ENCODE data around the gene FBXO31.

FBXO31 gene

GRCh38 chr16:87306516-87306915 is 77.1 kb downstream of the FBXO31 start:
- H3K4me2 ChIP-seq (ENCODE audit: low read length), result no peak overlapping the region
- no peak overlapping the region for H3K4me3 ChIP-seq (ENCODE audit: low read length)
- no peaks in the 10 kb centered on the region for H3K4me1 ChIP-seq (ENCODE audit: low read length)
- no peaks in the 10 kb centered on the region for H3K79me2 ChIP-seq (ENCODE audit: low read length)
- H3K27ac ChIP-seq (ENCODE audit: low read length), result no peak overlapping the region
- no peaks in the 10 kb centered on the region for H3K9me3 ChIP-seq (ENCODE audit: insufficient read depth, low read length)
- no peaks in the 10 kb centered on the region for H4K20me1 ChIP-seq (ENCODE audit: insufficient read depth, low read length)
- H3K9ac ChIP-seq (ENCODE audit: low read length), result no peak overlapping the region
- H3K36me3 ChIP-seq (replicated peaks; ENCODE audit: low read depth, low read length), result peaks cover 6% of the 10 kb centered on the region
- H2AFZ ChIP-seq (ENCODE audit: low read depth, low read length), result no peak overlapping the region
- H3K27me3 ChIP-seq (ENCODE audit: low read depth, low read length), result no peaks in the 10 kb centered on the region
- TF ChIP-seq CTCF (IDR thresholded peaks at IDR 0.05; ENCODE audit: low read depth, low read length) (no peak), EZH2phosphoT487 (IDR thresholded peaks at IDR 0.05; ENCODE audit: low read depth) (no peak)

GRCh38 chr16:87305505-87306391 is 77.8 kb downstream of the FBXO31 start:
- H3K4me1 ChIP-seq (ENCODE audit: low read length), result no peaks in the 10 kb centered on the region
- H3K4me3 ChIP-seq (ENCODE audit: low read length), result no peak overlapping the region
- H3K4me2 ChIP-seq (ENCODE audit: low read length), result no peak overlapping the region
- no peak overlapping the region for H3K27ac ChIP-seq (ENCODE audit: low read length)
- H3K79me2 ChIP-seq (ENCODE audit: low read length), result no peaks in the 10 kb centered on the region
- no peaks in the 10 kb centered on the region for H3K27me3 ChIP-seq (ENCODE audit: low read depth, low read length)
- TF ChIP-seq CTCF (IDR thresholded peaks at IDR 0.05; ENCODE audit: low read depth, low read length) (no peak), EZH2phosphoT487 (IDR thresholded peaks at IDR 0.05; ENCODE audit: low read depth) (no peak)
- no peaks in the 10 kb centered on the region for H4K20me1 ChIP-seq (ENCODE audit: insufficient read depth, low read length)
- H3K9ac ChIP-seq (ENCODE audit: low read length), result no peak overlapping the region
- H3K36me3 ChIP-seq (replicated peaks; ENCODE audit: low read depth, low read length), result peaks cover 6% of the 10 kb centered on the region
- H2AFZ ChIP-seq (ENCODE audit: low read depth, low read length), result no peak overlapping the region
- no peaks in the 10 kb centered on the region for H3K9me3 ChIP-seq (ENCODE audit: insufficient read depth, low read length)

- Histone ChIP-seq H3K4me2 (ENCODE audit: low read length) (no peak overlapping the region), H3K9me3 (ENCODE audit: insufficient read depth, low read length) (no peaks in the 10 kb centered on the region), H3K4me1 (ENCODE audit: low read length) (no peaks in the 10 kb centered on the region), H3K36me3 (replicated peaks; ENCODE audit: low read depth, low read length) (peaks cover 6% of the 10 kb centered on the region), H3K27me3 (ENCODE audit: low read depth, low read length) (no peaks in the 10 kb centered on the region), H3K4me3 (ENCODE audit: low read length) (no peak overlapping the region), H3K9ac (ENCODE audit: low read length) (no peak overlapping the region), H3K27ac (ENCODE audit: low read length) (no peak overlapping the region), H3K79me2 (ENCODE audit: low read length) (no peaks in the 10 kb centered on the region), H4K20me1 (ENCODE audit: insufficient read depth, low read length) (no peaks in the 10 kb centered on the region), H2AFZ (ENCODE audit: low read depth, low read length) (no peak overlapping the region)
- TF ChIP-seq EZH2phosphoT487 (IDR thresholded peaks at IDR 0.05; ENCODE audit: low read depth) (no peak), CTCF (IDR thresholded peaks at IDR 0.05; ENCODE audit: low read depth, low read length) (no peak)
Observed at GRCh38 chr16:87304951-87305350, 78.6 kb downstream of the FBXO31 start.

GRCh38 chr16:87303962-87304521 is 79.5 kb downstream of the FBXO31 start:
- H3K27me3 ChIP-seq (ENCODE audit: low read depth, low read length), result no peaks in the 10 kb centered on the region
- no peaks in the 10 kb centered on the region for H4K20me1 ChIP-seq (ENCODE audit: insufficient read depth, low read length)
- no peak overlapping the region for H3K4me3 ChIP-seq (ENCODE audit: low read length)
- no peak overlapping the region for H3K27ac ChIP-seq (ENCODE audit: low read length)
- peaks cover 6% of the 10 kb centered on the region for H3K36me3 ChIP-seq (replicated peaks; ENCODE audit: low read depth, low read length)
- H3K9ac ChIP-seq (ENCODE audit: low read length), result no peak overlapping the region
- no peak overlapping the region for H3K4me2 ChIP-seq (ENCODE audit: low read length)
- no peak for TF ChIP-seq EZH2phosphoT487 (IDR thresholded peaks at IDR 0.05; ENCODE audit: low read depth)
- H3K79me2 ChIP-seq (ENCODE audit: low read length), result no peaks in the 10 kb centered on the region
- H3K4me1 ChIP-seq (ENCODE audit: low read length), result no peaks in the 10 kb centered on the region
- no peak overlapping the region for H2AFZ ChIP-seq (ENCODE audit: low read depth, low read length)
- no peaks in the 10 kb centered on the region for H3K9me3 ChIP-seq (ENCODE audit: insufficient read depth, low read length)
